ENCODE measurements around the gene CHAF1B. TPM values are rescaled to one million over a fixed set of nuclear protein-coding genes. Genes with fewer than 3 reads are reported as not detected.

Gene CHAF1B
- total and polyA plus RNA-seq, 9 donors = 1.6 to 3.9 (median 2.7) TPM

GRCh38 chr21:36420571-36421339, 35.6 kb downstream of the CHAF1B start:
- TF ChIP-seq EP300 (IDR thresholded peaks at IDR 0.05) = no peak
- no peak for TF ChIP-seq CTCF (IDR thresholded peaks at IDR 0.05)
- TF ChIP-seq POLR2A (IDR thresholded peaks at IDR 0.05) = no peak
- H3K4me1 ChIP-seq (ENCODE audit: insufficient read depth) = no peaks in the 10 kb centered on the region
- H3K4me3 ChIP-seq = no peak overlapping the region
- WGBS, 3 donors = 90 to 93% (median 90%) methylated on average over 18 of the region's 18 CpGs
- intact Hi-C loops (cut with DNase I) = loop anchor here in 2 of 4 donors (5.0 to 10.0 kb wide), 3 partner anchors 82 to 507 kb away; no protein-coding TSS in a partner anchor
- no peaks in the 10 kb centered on the region for H3K9me3 ChIP-seq
- DNase-seq = peak in 1 of 5 donors; percentile 28
- H3K27ac ChIP-seq = no peak overlapping the region
- H3K27me3 ChIP-seq = no peaks in the 10 kb centered on the region
- no peaks in the 10 kb centered on the region for H3K36me3 ChIP-seq

- H3K36me3 ChIP-seq = no peaks in the 10 kb centered on the region
- peak in 1 of 5 donors; percentile 42 for DNase-seq
- intact Hi-C loops (cut with DNase I) = loop anchor here in 2 of 4 donors (5.0 to 10.0 kb wide), 3 partner anchors 80 to 505 kb away; no protein-coding TSS in a partner anchor
- no peak overlapping the region for H3K27ac ChIP-seq
- 60 to 66% (median 64%) methylated on average over 28 of the region's 28 CpGs for WGBS, 3 donors
- no peaks in the 10 kb centered on the region for H3K4me1 ChIP-seq (ENCODE audit: insufficient read depth)
- H3K9me3 ChIP-seq = no peaks in the 10 kb centered on the region
- no peak overlapping the region for H3K4me3 ChIP-seq
- TF ChIP-seq POLR2A (IDR thresholded peaks at IDR 0.05) = no peak
- no peak for TF ChIP-seq CTCF (IDR thresholded peaks at IDR 0.05)
- no peak for TF ChIP-seq EP300 (IDR thresholded peaks at IDR 0.05)
- H3K27me3 ChIP-seq = no peaks in the 10 kb centered on the region
These were observed 37.3 kb downstream of the CHAF1B start for GRCh38 chr21:36422279-36423098.

GRCh38 chr21:36423771-36424433, 38.7 kb downstream of the CHAF1B start:
- Histone ChIP-seq H3K9me3 (no peaks in the 10 kb centered on the region), H3K4me1 (ENCODE audit: insufficient read depth) (no peaks in the 10 kb centered on the region), H3K4me3 (no peak overlapping the region), H3K27me3 (no peaks in the 10 kb centered on the region), H3K36me3 (no peaks in the 10 kb centered on the region), H3K27ac (no peak overlapping the region)
- peak in 1 of 5 donors; percentile 4 for DNase-seq
- intact Hi-C loops (cut with DNase I) = loop anchor here in 2 of 4 donors (5.0 to 10.0 kb wide), 3 partner anchors 78 to 503 kb away; no protein-coding TSS in a partner anchor
- 94 to 97% (median 95%) methylated on average over 12 of the region's 12 CpGs for WGBS, 3 donors
- TF ChIP-seq CTCF (IDR thresholded peaks at IDR 0.05) = no peak
- no peak for TF ChIP-seq EP300 (IDR thresholded peaks at IDR 0.05)
- TF ChIP-seq POLR2A (IDR thresholded peaks at IDR 0.05) = no peak

- Histone ChIP-seq H3K4me1 (ENCODE audit: insufficient read depth) (no peaks in the 10 kb centered on the region), H3K4me3 (no peak overlapping the region), H3K27me3 (no peaks in the 10 kb centered on the region), H3K9me3 (no peaks in the 10 kb centered on the region), H3K27ac (no peak overlapping the region), H3K36me3 (no peaks in the 10 kb centered on the region)
- WGBS, 3 donors = 93 to 96% (median 95%) methylated on average over 8 of the region's 8 CpGs
- intact Hi-C loops (cut with DNase I) = loop anchor here in 2 of 4 donors (5.0 to 10.0 kb wide), 3 partner anchors 78 to 503 kb away; no protein-coding TSS in a partner anchor
- no peak for DNase-seq
- TF ChIP-seq CTCF (IDR thresholded peaks at IDR 0.05) = no peak
- TF ChIP-seq POLR2A (IDR thresholded peaks at IDR 0.05) = no peak
- TF ChIP-seq EP300 (IDR thresholded peaks at IDR 0.05) = no peak
These were observed 39.4 kb downstream of the CHAF1B start for GRCh38 chr21:36424592-36424991.

All from ovary (tissue), 9 donors.